KBM-7 (cell line): ENCODE results near the gene LITAF.
"Not testable (repeated sequence)": the region's sequence is repeated elsewhere in the genome, so short reads cannot be mapped to it uniquely, and the experiment has no call there.

ENCODE experiments used
- DNase-seq: peaks from one replicate; pipeline ENCODE4 v3.0.0-alpha.2; 2015
- in situ Hi-C: fragments of 300-500 bp; cut with MboI; formaldehyde crosslinking; loops from 2 replicates; pipeline ENCODE4 v1.14.3; 2020; ENCODE audit warnings: low sequenced_read_pairs, low pct_unique_long_range_greater_than_20kb, mixed read lengths

LITAF gene

DNA sequence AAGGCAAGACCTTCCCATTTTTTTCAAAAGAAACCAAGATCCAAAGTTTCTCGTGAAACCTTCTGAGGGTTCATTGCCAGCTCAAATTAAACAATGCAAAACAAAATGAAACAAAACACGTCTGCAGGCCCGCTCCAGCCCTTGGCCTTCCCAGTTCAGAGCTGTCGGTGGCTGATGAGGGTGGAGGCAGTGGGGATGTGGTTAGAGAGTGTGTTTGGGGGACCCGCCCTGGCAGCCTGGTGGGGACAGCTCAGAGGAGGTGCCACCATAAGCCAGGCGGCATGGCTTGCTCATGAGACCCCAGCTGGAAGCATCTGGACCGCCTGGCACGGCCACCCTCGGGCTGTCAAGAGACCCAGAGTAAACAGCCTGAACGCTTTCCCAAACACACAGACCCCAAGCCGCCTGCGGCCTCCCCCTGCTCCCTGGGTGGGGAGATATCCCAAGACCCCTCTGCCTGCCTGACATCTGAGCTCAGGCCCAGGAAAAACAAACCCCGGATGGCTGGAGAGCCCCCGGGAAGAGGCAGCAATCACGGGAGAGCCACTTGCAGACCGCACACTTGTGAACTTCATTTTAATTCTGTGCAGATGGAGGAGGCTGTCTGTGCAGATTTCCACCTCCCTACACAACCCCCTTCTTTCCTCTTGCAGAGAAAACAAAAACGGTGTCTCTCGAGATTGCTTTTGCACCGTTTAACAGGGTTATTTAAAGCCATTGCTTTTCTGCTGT is 35.4 kb upstream of the LITAF start:
- in situ Hi-C loops: no loop called here
- no peak for DNase-seq

DNA sequence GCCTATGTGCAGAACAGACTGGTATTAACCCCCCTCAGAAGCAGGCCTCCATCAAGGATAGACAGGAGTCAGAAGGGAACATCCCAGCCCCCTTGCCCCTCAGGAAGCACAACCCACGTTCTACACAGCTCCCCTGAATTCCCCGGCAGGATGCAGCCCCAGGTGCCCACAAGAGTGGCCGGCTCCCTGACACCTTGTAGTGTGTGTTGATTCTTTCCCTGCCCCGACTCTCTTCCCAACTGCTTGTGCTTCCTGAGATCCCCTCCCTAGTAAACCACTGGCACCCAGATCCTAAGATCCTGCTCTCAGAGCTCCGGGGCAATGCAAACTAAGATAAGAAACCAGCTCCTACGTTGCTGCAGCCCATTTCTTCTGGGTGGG is 34.8 kb upstream of the LITAF start:
- no peak for DNase-seq
- in situ Hi-C loops: no loop called here

- in situ Hi-C loops: no loop called here
- no peak for DNase-seq
These were observed 33.7 kb upstream of the LITAF start for GRCh38 chr16:11620243-11621003.

GRCh38 chr16:11619327-11619851 is 32.7 kb upstream of the LITAF start:
- DNase-seq: peak; percentile 53
- in situ Hi-C loops: no loop called here

DNA sequence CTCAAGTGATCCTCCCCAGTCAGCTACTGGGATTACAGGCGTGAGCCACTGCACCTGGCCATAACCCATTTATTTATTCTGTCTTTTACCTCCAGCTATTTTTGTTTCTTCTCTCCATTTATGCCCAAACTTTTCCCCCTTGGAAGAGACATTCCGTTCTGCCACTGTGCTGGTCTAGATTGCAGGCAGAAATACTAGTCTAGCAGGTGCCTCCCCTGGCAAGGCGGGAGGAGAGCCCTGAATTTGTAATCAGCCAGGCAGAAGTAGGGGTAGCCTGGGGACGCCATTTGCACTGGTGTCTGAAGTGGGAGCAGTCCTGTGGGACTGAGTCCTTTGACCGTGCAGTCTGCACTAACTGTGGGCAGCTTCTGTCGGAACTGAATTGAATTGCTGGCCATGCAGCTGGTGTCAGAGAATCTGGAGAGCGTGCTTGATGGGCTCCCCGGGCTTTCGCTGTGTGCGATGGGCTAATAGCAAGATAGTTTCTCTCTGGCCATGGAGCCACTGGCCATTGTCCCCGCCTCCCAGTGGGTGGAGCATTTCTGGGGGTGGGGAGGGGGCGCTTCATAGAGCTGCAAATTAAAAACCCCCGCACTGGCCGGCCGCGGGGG is 31.5 kb upstream of the LITAF start:
- in situ Hi-C loops: no loop called here
- no peak for DNase-seq

GRCh38 chr16:11615748-11616447 is 29.2 kb upstream of the LITAF start:
- in situ Hi-C loops: no loop called here
- no peak for DNase-seq

GRCh38 chr16:11614587-11615175 is 28.0 kb upstream of the LITAF start:
- DNase-seq: no peak
- in situ Hi-C loops: no loop called here

- in situ Hi-C loops: no loop called here
- peak; percentile 87 for DNase-seq
These were observed 26.9 kb upstream of the LITAF start for GRCh38 chr16:11613381-11614303.

DNA sequence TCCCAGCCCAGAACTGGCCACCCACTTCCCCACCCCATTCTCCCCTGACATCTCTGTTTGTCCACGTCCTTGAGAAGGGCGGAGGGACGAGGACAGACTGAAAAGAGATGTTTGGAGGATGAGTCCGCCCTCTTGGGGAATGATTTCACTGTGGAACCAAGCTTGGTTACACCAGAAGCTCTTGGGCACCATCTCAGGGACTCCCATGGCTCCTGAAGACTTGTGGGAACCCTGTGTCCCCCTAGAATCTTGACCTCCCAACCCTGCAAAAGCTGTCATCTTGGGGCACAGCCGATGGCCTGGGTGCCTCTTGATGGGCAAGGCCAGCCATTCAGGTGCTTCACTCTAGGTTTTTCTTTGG is 25.9 kb upstream of the LITAF start:
- no peak for DNase-seq
- in situ Hi-C loops: no loop called here

GRCh38 chr16:11611871-11612664 is 25.3 kb upstream of the LITAF start:
- in situ Hi-C loops: no loop called here
- DNase-seq: peak; percentile 79

- no peak for DNase-seq
- in situ Hi-C loops: no loop called here
These were observed 23.9 kb upstream of the LITAF start for GRCh38 chr16:11610580-11610979.

DNA sequence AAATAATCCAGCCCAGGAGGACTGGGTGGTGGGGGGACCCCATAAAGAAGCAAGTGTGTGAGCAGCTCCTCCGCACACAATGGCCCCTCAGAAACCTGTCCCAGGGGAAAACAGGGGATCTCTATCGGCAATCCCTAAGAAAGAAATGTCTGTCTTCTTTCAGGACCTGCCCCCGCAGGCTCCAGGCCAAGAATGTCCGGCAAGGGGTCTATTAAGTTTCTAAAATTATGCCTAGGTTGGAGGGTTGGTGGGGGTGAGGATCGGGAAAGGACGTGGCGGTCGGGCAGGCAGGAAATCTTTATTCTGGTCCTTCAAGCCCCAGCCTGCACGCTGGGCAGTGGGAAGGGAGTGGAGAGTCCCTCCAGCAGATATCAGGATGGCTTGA is 23.4 kb upstream of the LITAF start:
- in situ Hi-C loops: no loop called here
- DNase-seq: no peak

DNA sequence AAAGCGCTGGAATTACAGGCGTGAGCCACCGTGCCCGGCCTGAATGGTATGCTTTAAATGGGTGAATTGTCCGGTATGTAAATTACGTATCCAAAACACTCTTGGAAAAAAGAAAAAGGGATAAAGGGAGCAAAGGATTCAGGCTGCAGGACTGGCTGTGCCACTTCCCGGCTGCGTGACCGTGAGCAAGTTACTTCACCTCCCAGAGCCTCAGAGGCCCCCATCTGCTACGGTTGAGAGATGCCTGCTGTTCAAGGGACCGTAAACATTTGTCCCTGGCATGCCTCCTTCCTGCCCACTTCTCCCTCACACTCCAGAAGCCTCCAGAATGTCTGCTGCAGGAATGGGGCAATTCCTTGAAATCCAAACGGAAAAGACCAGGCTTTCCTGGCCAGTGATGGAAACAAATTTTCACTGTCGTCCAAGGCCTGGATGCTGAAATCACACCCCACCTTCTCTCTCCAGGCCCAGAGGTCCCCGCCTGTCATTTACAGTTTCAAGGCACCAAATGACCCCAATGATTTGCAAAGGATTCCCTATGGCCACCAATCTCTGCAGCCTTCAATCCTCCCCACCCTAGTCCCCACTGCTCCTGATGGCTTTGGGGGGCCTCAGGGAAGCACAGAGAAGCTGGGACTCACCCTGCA is 22.9 kb upstream of the LITAF start:
- in situ Hi-C loops: no loop called here
- no peak for DNase-seq

DNA sequence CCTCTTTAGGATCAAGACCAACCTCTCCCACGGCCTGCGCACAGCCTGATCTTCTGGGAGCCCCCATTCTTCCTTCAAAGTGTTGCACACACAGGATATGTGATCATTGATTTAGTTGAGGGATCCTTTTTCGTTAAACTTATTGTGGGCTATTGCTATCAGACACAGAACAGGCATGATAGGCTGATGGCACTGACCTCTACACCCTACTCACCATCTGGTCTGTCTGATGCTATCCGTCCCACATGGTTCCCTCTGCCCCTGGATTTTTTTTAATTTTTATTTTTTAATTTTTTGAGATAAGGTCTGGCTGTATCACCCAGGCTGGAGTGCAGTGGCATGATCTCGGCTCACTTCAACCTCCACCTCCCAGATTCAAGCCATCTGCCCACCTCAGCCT is 19.2 kb upstream of the LITAF start:
- DNase-seq: no peak
- in situ Hi-C loops: no loop called here

- in situ Hi-C loops: no loop called here
These were observed 18.8 kb upstream of the LITAF start for GRCh38 chr16:11605564-11605886.

DNA sequence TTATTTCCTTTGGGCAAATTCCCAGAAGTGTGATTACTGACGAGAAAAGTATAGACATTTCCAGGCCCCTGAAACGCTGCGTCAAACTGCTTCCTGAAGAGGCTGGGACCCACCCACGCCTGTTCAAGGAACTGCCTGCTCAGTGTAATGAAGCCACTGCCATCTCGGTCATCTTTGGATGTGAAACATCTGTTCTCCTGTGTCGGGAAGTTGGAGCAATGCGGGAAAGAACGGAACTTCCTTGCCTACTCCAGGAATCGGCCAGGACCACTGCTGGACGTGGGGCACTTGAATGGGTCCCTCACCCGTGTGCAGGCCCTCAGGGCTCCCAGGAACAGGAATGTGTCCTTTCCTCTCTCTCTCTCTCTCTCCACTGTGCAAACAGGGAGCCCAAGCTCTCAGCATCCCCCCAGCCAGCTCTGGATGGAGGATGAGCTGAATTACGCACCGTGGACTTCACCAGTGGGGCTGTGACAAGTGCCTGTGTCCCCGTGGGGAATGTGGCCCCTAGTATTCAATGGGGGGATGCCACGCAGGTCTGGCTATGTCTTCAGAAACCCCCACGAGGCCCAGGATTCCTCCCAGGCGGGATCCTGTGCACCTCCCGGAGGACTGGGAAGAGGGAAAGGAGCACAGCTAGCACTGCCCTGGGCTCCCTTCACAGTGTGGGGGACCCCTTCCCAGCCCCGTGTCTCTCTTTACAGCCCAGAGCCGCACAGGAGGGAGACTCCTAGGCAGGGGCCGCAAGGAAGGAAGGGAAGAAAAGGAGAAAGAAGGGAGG is 18.3 kb upstream of the LITAF start:
- DNase-seq: no peak
- in situ Hi-C loops: no loop called here

More at GRCh38 chr16:11605564-11605886, 18.8 kb upstream of the LITAF start:
- no peak for DNase-seq

DNA sequence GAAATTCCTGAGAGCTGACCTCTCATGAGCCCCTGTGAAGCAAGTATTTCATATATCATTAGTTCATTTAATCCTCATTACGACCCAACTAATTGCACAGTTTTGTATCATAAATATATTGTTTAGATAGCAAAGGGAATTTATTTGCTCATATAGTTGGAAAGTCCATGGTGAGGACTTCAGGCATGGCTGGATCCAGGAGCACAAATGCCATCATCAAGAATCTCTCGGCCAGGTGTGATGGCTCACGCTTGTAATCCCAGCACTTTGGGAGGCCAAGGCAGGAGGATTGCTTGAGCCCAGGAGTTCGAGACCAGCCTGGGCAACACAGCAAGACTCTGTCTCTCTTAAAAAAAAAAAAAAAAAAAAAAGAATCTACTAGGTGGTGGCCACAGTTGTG is 17.6 kb upstream of the LITAF start:
- DNase-seq, in situ Hi-C loops: not testable (repeated sequence)
